Gastrocnemius medialis (tissue), 4 donors: Measurements from ENCODE around the gene ATP4B. TPM values are rescaled to one million over a fixed set of nuclear protein-coding genes. Genes with fewer than 3 reads are reported as not detected.

Experiments
- ATAC-seq, 2 donors: fragments of 150-250 bp; one replicate each; pipeline ENCODE4 v1.9.1; 2016
- DNase-seq, 2 donors: peaks; one replicate each; pipeline ENCODE4 v3.0.0-alpha.2; 2019
- H3K27ac ChIP-seq, 4 donors: fragments of 200-600 bp; sonication (generic); 1 replicate in 1 of 4; 2 replicates in 3 of 4; pipeline ENCODE4 v1.5.1; 2016 to 2018; ENCODE audit warnings: mild to moderate bottlenecking in 2 of 4, moderate library complexity in 1 of 4
- H3K27me3 ChIP-seq, 3 donors: fragments of 200-600 bp; sonication (generic) in 2 of 3; 1 replicate in 1 of 3; 2 replicates in 2 of 3; pipeline versions ENCODE4 v1.5.1 to v1.6.0; 2016 to 2019; ENCODE audit warnings: mild to moderate bottlenecking in 1 of 3, moderate library complexity in 1 of 3
- H3K36me3 ChIP-seq, 2 donors: fragments of 200-600 bp; sonication (generic) in 1 of 2; one replicate each; pipeline ENCODE4 v1.5.1; 2017 to 2018
- H3K4me1 ChIP-seq, 2 donors: fragments of 200-600 bp; sonication (generic) in 1 of 2; one replicate each; pipeline ENCODE4 v1.5.1; 2016 to 2017; ENCODE audit warnings: mild to moderate bottlenecking in 2 of 2
- H3K4me3 ChIP-seq, 4 donors: fragments of 200-600 bp; sonication (generic) in 3 of 4; 1 replicate in 1 of 4; 2 replicates in 3 of 4; pipeline ENCODE4 v1.5.1; 2016 to 2019; ENCODE audit warnings: mild to moderate bottlenecking in 2 of 4
- H3K9me3 ChIP-seq, 3 donors: fragments of 200-600 bp; sonication (generic) in 2 of 3; 1 replicate in 1 of 3; 2 replicates in 2 of 3; pipeline ENCODE4 v1.5.1; 2016 to 2019
- POLR2A ChIP-seq, 2 donors: fragments of 450-650 bp; IDR thresholded peaks; one replicate each; pipeline ENCODE4 v1.6.1; 2017; ENCODE audit warnings: antibody characterized with exemption in 2 of 2, mild to moderate bottlenecking in 2 of 2, moderate library complexity in 2 of 2
- in situ Hi-C, 4 donors: fragments of 200-750 bp; cut with MboI; loops; one replicate each; pipeline versions ENCODE4 v1.15.0 to v1.8.0; 2017; ENCODE audit warnings: low sequenced_read_pairs in 4 of 4
- intact Hi-C: fragments of 100-400 bp; cut with DNase I; formaldehyde crosslinking; loops from one replicate; pipeline ENCODE4 v1.15.1; 2023; ENCODE audit warnings: low total_unique reads
- total RNA-seq, 4 donors: library from RNA; depleted of rRNA; stranded (reverse); fragments of >200 nt; gene quantifications; one replicate each; pipeline versions ENCODE4 v1.1.0 to v1.2.3, GENCODE V29; 2016
- TF ChIP-seq, protein P1 (sequence below), 5 experiments: fragments of 450-650 bp in 3 of 5; fragments of 200-600 bp in 2 of 5; sonication (generic) in 2 of 5; IDR thresholded peaks in 4 of 5; conservative IDR thresholded peaks in 1 of 5; 1 replicate in 4 of 5; 2 replicates in 1 of 5; pipeline ENCODE4 v1.5.1; 2016 to 2019; ENCODE audit warnings: antibody characterized with exemption in 5 of 5, mild to moderate bottlenecking in 3 of 5, moderate library complexity in 3 of 5

The ATP4B gene
- total RNA-seq, 4 donors from 2014 or later = not detected

DNA sequence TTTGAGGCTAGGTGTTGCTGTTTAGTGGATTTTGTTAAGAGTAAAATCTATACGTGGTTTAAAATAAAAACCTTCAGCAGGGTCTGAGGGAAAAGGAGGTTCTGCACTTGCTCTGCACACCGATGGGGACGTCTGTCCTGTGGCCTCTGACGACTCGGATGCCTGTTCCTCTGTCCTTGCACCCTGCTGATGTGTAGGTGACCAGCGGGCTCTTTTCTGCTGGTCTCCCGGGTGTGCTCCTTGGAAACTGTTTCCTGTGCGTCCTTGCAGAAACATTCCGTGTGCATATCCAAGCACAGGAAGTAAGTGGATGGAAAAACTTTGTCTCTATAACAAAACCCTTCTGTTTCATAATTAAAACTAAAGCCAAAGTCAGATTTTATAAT lies 3.8 kb downstream of the ATP4B start:
- intact Hi-C loops = no loop called here
- no peaks in the 10 kb centered on the region for H3K36me3 ChIP-seq

DNA sequence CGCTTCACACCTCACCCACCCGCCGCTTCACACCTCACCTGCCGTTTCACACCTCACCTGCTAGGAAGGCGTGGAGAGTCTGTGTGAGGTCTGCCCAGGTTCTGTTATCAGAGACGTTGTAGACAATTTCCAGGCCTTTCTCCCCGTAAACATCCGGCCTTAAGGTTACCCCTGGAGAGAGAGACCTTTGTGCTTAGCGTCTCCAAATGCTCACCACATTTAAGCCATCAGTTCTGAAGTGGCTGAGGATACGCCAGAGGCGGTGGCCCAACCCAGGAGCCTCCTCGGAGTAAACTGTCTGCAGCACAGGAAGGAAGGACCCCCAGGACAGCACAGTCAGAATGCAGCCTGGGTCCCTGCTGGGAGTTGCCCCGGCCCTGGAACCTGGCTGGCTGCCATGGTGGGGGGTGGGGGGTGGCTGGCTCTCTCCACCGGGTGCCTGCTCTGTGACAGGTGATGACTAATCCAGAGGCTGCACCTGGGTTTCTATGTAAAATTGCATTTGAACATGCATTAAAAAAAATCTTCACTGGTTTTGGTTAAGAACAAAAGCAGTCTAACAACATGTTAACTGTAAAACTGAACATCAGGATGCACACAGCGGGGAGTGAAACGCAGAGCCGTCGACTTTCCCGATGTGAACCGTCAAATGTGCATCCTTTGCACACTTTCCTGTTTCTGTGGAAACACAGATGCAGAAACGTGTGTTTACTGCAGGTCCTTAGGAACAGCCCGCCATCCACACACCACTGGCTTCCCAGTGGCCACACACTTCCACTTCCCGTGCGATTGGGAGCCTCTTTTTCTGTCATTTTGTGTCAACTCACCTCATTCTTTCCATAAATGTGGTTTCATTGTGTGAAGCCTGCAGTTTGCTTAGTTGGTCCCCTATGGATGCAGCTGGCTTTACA lies 4.5 kb downstream of the ATP4B start:
- no peaks in the 10 kb centered on the region for H3K9me3 ChIP-seq
- no peaks in the 10 kb centered on the region for H3K36me3 ChIP-seq
- no peaks in the 10 kb centered on the region for H3K27me3 ChIP-seq
- TF ChIP-seq, protein P1, sequence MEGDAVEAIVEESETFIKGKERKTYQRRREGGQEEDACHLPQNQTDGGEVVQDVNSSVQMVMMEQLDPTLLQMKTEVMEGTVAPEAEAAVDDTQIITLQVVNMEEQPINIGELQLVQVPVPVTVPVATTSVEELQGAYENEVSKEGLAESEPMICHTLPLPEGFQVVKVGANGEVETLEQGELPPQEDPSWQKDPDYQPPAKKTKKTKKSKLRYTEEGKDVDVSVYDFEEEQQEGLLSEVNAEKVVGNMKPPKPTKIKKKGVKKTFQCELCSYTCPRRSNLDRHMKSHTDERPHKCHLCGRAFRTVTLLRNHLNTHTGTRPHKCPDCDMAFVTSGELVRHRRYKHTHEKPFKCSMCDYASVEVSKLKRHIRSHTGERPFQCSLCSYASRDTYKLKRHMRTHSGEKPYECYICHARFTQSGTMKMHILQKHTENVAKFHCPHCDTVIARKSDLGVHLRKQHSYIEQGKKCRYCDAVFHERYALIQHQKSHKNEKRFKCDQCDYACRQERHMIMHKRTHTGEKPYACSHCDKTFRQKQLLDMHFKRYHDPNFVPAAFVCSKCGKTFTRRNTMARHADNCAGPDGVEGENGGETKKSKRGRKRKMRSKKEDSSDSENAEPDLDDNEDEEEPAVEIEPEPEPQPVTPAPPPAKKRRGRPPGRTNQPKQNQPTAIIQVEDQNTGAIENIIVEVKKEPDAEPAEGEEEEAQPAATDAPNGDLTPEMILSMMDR (IDR thresholded peaks at IDR 0.05 in 4 of 5, conservative IDR thresholded peaks at IDR 0.05 in 1 of 5) = no peak
- no peak for TF ChIP-seq POLR2A (IDR thresholded peaks at IDR 0.05)
- H3K4me1 ChIP-seq = no peaks in the 10 kb centered on the region
- DNase-seq = peak in 1 of 2 donors; percentile 2
- in situ Hi-C loops (no loop called here), intact Hi-C loops (no loop called here)
- ATAC-seq = no peak
- H3K27ac ChIP-seq = no peak overlapping the region
- H3K4me3 ChIP-seq = no peak overlapping the region

More for the DNA sequence above, 3.8 kb downstream of the ATP4B start:
- Histone ChIP-seq H3K4me3 (no peak overlapping the region), H3K4me1 (no peaks in the 10 kb centered on the region), H3K27ac (no peak overlapping the region), H3K9me3 (no peaks in the 10 kb centered on the region), H3K27me3 (no peaks in the 10 kb centered on the region)
- TF ChIP-seq, protein P1 (IDR thresholded peaks at IDR 0.05 in 4 of 5, conservative IDR thresholded peaks at IDR 0.05 in 1 of 5) = no peak
- TF ChIP-seq POLR2A (IDR thresholded peaks at IDR 0.05) = no peak
- in situ Hi-C loops = no loop called here
- ATAC-seq (no peak), DNase-seq (no peak)

DNA sequence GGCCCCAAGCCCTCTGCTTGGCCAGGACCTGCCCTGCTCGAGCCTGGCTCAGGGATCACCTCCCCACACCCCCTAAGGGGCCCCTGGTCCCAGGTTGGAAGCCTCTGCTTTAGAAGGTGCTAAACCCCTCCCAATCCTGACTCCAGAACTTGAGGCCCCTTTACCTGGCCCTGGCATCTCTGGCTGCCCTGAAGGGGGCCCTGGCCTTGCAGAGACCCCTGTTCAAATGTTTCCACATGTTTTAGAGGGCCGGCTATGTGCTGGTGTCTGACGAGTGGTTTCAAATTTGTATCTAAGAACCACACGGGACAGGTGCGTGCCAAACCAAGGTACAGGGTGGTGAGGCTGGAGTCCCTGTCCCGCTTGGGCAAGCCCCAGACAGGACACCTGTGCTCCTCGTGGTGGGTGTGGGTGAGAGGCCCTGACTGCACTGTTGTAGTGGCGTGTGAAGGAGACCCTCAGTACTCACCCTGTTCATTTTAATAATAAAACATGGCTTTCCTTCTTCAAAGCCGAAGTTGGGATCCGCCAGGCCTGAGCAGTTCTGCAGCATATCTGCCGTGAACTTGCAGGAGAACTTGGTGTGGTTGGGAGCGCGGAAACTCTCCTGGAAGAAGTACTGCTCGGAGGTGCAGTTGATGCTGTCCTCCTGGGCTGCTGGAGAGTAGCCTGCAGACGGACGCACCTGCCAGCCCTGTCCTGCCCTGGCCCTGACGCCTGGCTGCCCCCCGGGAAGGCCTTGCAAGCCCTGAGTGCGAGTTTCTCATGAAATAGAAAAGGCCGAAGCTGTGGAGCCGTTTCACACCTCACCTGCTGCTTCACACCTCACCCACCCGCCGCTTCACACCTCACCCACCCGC lies 5.4 kb downstream of the ATP4B start:
- intact Hi-C loops = no loop called here
- no peaks in the 10 kb centered on the region for H3K9me3 ChIP-seq
- ATAC-seq (no peak), DNase-seq (peak in 1 of 2 donors; percentile 3)
- H3K4me3 ChIP-seq = no peak overlapping the region
- H3K36me3 ChIP-seq = no peaks in the 10 kb centered on the region
- H3K27me3 ChIP-seq = no peaks in the 10 kb centered on the region
- TF ChIP-seq, protein P1 (IDR thresholded peaks at IDR 0.05 in 4 of 5, conservative IDR thresholded peaks at IDR 0.05 in 1 of 5) = no peak
- TF ChIP-seq POLR2A (IDR thresholded peaks at IDR 0.05) = no peak
- H3K4me1 ChIP-seq = peaks cover 0 to 3% of the 10 kb centered on the region in 2 donors
- H3K27ac ChIP-seq = no peak overlapping the region
- in situ Hi-C loops = no loop called here

DNA sequence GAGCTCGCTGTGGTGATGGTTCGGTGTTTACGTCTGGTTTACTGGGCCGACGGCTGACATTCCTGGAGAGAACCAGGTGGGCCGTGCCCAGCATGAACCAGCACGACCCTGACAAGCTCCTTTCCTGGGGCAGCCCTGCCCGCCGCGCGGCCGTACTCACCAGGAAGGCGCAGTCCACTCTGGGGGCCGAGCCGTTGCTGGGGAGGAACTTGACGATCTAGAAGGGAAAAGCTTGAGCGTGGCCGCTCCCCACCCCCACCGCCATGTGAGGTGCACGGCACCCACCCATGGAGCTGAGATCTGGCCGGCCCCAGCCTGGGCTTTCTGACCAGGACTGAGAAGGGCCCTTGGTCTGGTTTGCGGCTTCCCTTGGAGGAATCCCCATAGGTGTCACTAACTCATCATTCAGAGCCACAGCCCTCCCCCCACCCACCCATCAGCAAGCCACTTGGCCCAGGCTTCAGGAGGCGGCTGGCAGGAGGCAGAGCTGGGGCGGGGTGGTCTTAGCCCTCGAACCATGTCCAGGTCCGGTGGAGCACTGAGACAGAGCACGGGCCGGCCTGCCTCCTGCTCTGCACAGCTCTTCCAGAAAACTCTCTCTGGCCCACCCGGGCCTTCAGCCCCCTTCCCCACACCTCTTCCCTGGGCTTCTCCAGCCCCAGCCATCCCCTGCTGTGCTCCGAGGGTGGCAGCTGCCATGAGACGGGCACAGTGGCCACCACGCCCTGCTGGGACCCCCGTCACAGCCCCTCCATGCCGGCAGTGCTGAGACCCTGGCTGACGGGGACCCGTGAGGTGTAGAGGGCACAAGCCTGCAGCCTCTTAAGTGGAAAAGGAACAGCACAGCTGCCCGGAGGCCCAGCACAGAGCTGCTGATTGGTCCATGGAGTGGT lies 6.2 kb downstream of the ATP4B start:
- no peaks in the 10 kb centered on the region for H3K27me3 ChIP-seq
- intact Hi-C loops (no loop called here), in situ Hi-C loops (no loop called here)
- DNase-seq (peak in 1 of 2 donors; percentile 7), ATAC-seq (no peak)
- no peak overlapping the region for H3K4me3 ChIP-seq
- H3K36me3 ChIP-seq = no peaks in the 10 kb centered on the region
- no peaks in the 10 kb centered on the region for H3K9me3 ChIP-seq
- peaks cover 0 to 3% of the 10 kb centered on the region in 2 donors for H3K4me1 ChIP-seq
- TF ChIP-seq POLR2A (IDR thresholded peaks at IDR 0.05) = no peak
- H3K27ac ChIP-seq = no peak overlapping the region
